A673 (cell line): ENCODE results near the gene ZNF473.

Source experiments
- CTCF ChIP-seq: fragments of 300-800, 200-600 bp; sonication (generic); conservative IDR thresholded peaks from 2 replicates; pipeline ENCODE4 v1.5.1; 2017; ENCODE audit warnings: low read depth, mild to moderate bottlenecking, antibody characterized with exemption, low read length, moderate library complexity, mixed read lengths
- EZH2 ChIP-seq: fragments of 200-600 bp; sonication (generic); IDR thresholded peaks from 2 replicates; pipeline ENCODE4 v1.6.1; 2017; ENCODE audit warnings: borderline replicate concordance, low read depth, mild to moderate bottlenecking, mixed read lengths, antibody characterized with exemption, low read length; ENCODE audit not compliant: poor library complexity, severe bottlenecking

- TF ChIP-seq CTCF (no peak), EZH2 (no peak)
These were observed 24.0 kb upstream of the ZNF473 start for GRCh38 chr19:50001775-50002174.
